Ammon's horn (tissue), 1 donor: ENCODE results near the gene ITGA3.

ENCODE experiments used
- DNase-seq: peaks from one replicate; pipeline ENCODE4 v3.0.0-alpha.2; 2016; ENCODE audit warnings: low spot score

ITGA3 gene

GRCh38 chr17:50094243-50094752, 38.4 kb downstream of the ITGA3 start:
- DNase-seq: peak; percentile 95

DNA sequence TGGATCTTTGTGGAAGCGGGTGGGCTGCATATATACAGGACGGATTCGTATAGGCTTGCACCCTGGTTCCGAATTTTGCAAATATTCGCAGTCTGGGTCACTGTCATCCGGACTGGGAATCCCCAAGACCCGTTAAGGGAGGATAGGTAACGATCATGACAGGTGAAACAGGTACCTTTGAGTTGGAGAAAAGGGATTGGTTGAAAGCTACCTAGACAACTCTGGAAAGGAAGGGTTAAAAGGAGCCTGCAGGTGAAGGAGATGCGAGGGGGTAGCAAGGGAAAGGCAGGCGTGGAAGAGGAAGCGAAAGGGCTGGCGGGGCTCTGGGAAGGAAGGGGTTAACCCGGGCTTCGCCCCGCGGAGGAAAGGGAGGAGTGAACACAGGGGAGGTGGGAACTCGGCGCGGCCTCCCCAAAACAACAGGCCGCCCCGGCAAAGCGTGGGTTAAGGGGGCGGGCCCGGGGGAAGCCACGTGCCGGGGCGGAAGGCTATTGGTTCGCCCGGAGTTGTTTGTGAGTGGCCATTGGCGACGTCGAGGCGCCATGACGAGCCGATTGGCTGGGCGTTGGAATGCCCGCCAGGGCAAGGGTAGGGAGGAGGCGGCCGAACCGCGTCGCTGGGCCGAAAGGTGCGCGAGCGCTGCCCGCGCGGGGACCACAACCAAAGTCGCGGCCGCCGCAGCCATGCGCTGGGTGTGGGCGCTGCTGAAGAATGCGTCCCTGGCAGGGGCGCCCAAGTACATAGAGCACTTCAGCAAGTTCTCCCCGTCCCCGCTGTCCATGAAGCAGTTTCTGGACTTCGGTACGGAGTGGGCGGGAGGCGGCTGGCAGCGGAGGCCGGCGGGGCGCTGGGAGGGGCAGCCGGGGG, 39.1 kb downstream of the ITGA3 start, which contains the start of gene PDK2:
Gene PDK2, plus strand, starts transcription at position 599 of the 867 bp plus-strand sequence. Its CDS starts 85 bp downstream, at position 684.
- peak; percentile 97 for DNase-seq

GRCh38 chr17:50095626-50096037, 39.7 kb downstream of the ITGA3 start:
- peak; percentile 42 for DNase-seq

DNA sequence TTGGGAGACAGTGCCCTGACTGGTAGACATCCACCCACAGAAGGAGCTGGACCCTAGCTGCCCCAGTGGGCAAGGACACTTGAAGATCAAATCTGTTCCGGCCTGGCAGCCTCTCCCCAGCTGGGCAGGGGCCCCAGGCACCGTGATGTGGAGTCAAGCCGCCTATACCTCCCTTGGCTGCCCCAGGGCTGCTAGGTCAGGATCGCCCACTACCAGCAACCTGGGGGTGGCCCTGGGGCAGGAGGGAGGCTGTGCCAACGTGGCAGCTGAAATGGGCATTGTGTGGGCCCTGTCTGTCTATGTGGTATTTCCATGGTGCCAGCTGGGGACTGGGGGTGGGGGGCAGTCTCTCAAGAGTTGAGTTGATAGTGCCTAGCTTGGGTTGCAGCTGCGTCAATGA, 40.2 kb downstream of the ITGA3 start:
- no peak for DNase-seq

DNA sequence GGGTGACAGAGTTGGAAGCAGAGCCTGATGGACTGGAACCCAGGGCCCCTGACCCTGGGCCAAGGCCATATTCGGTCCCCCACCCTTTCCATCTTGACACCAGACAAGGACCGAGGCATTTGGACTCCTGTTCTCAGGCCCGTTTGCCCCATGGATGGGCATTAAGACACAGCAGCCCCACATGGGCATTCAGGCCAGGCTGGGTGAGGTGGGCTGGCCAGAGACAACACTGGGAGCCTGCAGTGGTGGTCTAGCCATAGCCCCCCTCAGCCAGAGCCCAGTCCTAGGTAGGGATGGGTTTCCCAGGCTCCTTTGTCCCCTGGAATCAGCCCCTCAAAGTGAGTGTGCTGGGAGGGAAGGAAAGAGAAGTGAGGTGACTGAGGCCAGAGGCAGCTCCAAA, 40.8 kb downstream of the ITGA3 start:
- no peak for DNase-seq

DNA sequence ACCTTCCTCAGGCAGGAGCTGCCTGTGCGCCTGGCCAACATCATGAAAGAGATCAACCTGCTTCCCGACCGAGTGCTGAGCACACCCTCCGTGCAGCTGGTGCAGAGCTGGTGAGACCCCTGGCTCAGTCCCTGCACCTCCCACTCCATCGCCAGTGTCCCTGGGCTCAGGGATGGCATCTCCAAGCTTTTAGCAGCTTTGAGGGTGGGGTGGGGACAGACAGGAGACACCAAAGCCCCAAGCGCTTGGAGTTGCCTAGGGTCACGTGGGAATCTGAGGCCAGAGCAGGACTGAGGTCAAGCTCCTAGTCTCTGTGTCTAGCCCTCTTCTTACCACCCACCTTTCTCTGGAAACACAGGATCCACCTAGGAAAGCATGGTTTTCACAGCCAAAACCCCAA, 41.5 kb downstream of the ITGA3 start:
- no peak for DNase-seq

DNA sequence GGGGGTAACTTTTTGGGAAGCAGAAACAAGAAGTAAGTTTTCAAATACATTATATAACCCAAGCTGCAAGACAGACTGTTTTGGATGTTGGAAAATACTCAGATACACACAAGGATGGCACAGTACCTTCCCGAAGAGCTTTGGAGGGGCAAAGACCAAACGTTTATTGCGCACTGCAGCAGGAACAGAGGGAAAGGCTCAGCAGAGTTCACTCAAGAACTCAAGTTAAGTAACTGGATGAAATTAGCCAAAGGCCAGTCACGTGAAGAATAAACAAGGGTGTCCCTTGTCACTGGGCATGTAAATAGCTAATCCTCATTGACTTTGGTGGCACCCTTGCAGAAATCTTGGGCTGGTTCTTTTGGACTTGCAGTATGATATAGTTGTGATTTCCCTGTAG, 42.0 kb downstream of the ITGA3 start:
- no peak for DNase-seq

- no peak for DNase-seq
Measured at GRCh38 chr17:50098583-50098982, 42.7 kb downstream of the ITGA3 start.

DNA sequence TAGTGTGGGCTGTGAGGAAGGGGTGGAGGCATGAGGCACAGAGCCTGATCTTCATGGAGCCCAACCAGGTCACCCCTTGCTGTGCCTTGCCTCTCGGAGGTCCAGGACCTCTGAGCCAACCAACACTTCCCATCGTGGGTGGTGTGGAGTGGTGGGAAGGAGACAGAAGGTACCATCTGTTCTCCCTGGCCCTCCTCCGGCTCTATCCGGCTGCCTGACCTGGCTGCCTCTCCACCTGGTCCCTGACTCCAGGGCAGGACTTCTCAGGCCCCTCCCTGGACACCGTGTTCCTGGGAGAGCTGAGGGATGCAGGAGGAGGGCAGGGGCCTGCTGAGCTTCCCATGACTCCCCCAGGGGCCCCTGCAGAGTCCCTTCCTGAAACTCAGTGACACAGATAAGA, 43.1 kb downstream of the ITGA3 start:
- DNase-seq: no peak

GRCh38 chr17:50100480-50100883, 44.6 kb downstream of the ITGA3 start:
- no peak for DNase-seq

GRCh38 chr17:50100921-50101345, 45.0 kb downstream of the ITGA3 start:
- peak; percentile 54 for DNase-seq

DNA sequence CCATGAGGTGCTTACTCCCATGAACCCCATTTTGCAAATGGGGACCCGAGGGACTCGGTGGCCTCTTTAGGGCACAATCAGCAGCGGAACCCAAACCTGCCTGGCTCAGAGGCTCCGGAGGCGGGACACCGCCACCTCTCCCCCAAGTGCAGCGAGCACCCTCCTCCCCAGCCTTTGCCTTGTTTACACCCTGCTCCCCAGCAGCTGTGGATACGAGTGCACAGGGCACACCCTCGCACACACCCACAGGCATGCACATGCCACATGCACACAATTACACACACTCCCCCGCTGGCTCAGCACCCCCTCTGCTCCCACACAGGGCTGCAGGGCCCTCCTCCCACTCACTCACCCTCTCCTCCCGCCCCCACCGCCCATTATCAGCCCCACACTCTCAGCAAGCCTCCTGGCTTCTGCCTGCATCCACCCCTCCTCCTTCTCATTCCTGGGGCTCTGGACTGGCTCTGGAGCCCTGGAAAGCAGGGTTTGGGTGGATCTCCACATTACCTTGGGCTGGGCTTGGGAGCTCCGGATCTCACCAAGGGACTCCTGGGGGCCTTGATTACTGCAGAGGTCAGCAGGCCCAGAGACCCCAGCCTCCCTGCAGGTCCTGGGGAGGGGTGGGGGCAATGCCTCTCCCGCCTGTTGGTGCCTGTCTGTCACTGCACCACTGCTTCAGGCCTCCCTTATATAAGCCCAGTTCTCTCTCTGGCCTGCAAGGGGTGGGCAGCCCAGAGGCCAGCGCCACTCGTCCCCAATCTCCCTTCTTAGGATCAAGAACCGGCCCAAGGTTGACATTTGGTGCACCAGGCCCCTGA, 45.6 kb downstream of the ITGA3 start:
- DNase-seq: peak; percentile 57

DNA sequence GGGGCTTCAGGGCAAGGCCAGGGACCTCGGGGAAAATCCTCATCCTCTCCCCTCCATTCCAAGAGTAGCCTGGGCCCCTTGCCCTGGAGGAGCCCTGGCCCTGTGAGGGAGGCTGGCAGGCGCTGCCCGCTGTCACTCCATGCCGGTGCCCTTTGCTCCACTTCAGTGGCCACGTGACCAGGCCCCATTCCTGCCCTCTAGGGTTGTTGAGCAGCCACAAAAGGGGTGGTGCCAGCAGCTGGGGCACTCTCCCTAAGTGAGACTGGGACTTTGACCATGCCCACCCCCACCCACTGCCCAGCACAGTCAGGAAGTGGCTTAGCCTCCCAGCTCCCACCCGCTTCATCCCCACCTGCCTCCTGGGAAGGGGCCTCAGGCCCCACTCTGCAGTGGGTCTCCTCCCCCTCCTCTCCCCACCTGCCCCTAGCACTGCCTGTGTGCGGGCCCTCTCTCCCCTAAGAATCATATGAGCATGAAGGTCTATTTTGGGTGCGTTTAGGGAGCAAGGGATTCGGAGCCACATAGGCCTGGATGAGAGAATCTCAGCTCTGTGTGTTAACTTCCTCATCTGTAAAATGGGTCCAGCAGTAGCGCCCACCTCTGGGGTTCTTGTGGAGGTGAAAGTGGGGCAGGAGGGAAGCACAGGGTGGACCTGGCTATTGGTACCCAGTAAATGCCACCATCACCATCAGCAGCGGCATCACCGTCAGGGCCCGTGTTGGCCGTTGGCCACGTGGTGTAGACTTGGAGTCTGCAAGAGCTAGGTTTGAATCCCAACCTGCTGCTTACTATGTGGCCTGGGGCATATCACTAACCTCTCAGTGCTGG, 46.5 kb downstream of the ITGA3 start:
- DNase-seq: peak; percentile 78

DNA sequence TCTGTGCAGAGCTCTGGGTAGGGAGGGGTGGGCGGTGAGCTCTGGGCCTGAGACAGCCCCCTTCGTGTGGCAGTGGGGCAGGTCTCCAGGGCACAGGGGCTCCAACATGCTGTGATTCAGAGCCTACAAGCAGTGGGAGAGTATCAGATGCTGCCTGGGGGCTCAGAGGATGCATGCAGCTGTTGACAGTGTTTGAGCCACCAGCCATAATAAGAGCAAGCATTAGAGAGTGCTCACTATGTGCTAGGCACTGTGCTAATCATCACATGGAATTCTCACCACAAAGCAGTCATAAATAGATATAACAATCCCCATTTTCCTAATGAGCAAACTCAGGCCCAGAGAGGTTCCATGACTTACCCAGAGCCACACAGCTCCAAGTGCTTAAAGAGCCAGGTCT, 47.3 kb downstream of the ITGA3 start:
- no peak for DNase-seq

GRCh38 chr17:50103941-50104340, 48.0 kb downstream of the ITGA3 start:
- DNase-seq: no peak

DNA sequence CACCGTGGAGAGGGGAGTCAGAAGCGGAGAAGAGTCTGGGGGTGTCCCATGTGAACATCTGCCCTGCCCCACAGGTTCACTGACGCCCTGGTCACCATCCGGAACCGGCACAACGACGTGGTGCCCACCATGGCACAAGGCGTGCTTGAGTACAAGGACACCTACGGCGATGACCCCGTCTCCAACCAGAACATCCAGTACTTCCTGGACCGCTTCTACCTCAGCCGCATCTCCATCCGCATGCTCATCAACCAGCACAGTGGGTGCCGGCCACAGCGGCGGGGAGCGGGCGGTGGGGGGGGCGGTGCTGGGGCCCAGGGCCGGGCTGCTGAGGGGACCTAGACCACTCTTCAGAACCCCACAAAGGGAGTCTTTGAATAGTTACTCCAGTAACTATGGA, 49.9 kb downstream of the ITGA3 start:
- no peak for DNase-seq

DNA sequence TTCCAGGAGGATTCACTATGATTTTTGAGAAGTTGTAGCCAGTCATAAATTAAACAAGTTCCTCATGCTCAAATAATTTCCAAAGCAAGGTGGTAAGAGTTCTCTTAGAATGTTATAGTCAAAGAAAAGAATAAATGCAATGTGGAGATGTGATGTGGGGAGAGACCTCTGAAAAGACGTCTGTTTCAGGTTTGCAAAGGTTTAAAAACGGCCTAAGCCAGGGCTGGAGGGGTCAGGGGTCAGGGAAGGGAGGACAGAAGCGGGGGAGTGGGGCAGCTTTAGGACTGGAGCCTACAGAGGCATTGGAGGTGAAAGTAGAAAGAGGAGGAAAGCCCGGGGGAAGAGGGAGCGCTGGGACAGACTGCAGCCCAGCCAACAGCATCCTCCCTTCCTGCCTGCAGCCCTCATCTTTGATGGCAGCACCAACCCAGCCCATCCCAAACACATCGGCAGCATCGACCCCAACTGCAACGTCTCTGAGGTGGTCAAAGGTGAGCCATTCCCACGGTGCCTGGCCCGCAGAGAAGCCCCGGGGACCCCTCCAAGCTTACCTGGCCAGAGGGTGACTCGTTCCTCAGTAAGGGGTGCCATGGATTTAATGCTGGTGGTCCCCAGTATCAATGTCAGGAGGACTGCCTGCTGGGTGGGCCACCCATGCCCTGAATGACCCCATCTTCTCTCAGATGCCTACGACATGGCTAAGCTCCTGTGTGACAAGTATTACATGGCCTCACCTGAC, 50.7 kb downstream of the ITGA3 start:
- no peak for DNase-seq

DNA sequence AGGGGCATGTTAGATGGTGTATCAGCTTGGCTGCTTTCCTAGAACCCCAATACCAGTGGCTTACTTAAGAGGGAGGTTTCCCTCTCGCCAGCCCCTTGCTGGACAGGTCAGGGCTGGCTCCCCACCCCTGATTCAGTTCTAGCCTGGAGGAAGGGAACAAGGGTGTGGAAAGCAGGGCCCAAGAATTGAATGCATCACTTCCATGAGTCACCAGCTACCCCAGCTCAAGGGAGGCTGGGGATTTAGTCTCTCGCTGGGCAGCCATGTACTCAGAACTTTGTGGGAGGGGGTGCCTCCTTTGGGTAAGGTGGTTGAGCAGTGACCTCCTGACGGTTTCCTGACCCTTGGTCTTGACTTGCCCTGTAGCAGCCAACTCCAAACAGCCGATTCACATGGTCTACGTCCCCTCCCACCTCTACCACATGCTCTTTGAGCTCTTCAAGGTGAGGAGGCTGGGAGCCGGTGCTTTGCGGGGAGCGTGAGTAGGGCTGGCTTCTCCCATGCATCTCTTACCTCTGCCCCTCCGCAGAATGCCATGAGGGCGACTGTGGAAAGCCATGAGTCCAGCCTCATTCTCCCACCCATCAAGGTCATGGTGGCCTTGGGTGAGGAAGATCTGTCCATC, 52.0 kb downstream of the ITGA3 start:
- no peak for DNase-seq

GRCh38 chr17:50108556-50108955, 52.6 kb downstream of the ITGA3 start:
- DNase-seq: no peak

DNA sequence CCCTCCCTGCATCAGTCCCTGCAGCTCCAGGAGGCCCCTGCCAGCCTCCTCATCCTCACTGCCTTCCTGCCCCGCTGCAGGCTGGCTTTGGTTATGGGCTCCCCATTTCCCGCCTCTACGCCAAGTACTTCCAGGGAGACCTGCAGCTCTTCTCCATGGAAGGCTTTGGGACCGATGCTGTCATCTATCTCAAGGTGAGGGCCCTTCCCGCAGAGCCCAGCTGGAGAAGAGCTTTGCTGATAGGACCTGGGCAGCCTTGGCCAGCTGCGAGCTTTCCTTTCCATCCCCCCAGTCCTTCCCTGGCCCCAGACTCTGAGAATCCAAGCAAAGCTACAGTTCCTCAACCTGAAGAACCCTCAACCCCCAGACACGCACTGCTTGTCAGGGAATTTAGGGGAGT, 53.3 kb downstream of the ITGA3 start:
- DNase-seq: no peak

DNA sequence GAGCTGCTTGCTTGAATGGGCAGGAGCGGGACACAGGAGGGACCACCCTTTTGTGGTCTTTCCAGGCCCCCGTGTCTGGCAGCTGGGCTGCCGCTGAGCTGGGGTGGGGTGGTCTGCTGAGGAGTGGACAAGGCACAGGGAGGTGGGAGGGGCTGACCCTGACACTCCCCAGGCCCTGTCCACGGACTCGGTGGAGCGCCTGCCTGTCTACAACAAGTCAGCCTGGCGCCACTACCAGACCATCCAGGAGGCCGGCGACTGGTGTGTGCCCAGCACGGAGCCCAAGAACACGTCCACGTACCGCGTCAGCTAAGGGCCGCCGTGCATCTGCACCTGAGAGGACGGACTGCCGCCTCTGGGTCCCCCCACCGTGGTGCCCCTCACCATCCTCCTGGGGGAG, 53.9 kb downstream of the ITGA3 start:
- no peak for DNase-seq
